Activated T-cell treated with anti-CD3 and anti-CD28 coated beads, Interleukin-2, amount 50 U/mL, for 48 hours (primary cell): Measurements from ENCODE around the gene AGL.
"Not testable (repeated sequence)": the region's sequence is repeated elsewhere in the genome, so short reads cannot be mapped to it uniquely, and the experiment has no call there.

ENCODE experiments used
- DNase-seq, 2 experiments: peaks; one replicate each; pipeline ENCODE4 v3.0.0-alpha.2; 2020

Gene AGL

DNA sequence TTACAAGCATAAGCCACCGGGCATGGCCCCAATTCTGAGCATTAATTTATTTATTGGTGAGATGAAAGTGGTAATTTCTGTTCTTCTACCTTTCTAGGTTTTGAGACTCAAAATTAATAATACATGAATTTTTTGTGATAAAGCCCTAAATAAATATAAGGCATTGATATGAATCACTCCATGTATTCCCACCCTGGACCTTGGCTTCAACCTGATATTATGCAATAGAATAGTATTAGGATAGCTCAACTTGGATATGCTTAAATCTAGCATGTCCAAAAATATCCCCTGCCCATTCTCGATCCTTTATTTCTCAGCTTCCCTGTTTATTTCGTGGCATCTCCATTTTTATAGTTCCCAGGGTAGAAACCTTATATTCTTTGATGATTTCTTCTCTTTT, 2.5 kb downstream of the AGL start:
- no peak for DNase-seq

DNA sequence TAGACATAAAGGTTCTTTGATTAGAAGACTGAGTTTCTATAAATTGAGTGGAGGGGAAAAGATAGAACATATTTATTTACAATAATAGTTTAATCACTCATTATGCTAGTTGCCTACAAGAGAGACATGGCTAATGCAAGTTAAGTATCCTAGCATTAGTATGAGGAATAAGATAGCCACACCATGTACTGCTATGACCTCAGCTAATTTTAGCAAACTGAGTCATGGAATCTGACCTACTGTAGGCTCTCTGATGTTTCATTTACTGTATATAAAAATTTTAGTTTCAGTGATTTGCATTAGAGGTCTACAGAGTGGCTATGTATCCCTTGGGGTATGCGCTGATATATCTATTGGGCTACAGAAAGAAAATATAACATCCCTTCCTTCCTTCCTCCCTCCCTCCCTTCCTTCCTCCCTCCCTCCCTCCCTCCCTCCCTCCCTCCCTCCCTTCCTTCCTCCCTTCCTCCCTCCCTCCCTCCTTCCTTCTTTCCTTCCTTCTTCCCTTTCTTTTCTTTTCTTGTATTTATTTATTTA, 5.8 kb downstream of the AGL start:
- no peak for DNase-seq

DNA sequence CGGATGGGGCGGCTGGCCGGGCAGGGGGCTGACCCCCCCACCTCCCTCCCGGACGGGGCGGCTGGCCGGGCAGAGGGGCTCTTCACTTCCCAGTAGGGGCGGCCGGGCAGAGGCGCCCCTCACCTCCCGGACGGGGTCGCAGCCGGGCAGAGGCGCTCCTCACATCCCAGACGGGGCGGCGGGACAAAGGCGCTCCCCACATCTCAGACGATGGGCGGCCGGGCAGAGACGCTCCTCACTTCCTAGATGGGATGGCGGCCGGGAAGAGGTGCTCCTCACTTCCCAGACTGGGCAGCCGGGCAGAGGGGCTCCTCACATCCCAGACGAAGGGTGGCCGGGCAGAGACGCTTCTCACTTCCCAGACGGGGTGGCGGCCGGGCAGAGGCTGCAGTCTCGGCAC, 6.9 kb downstream of the AGL start:
- DNase-seq, result not testable (repeated sequence)

DNA sequence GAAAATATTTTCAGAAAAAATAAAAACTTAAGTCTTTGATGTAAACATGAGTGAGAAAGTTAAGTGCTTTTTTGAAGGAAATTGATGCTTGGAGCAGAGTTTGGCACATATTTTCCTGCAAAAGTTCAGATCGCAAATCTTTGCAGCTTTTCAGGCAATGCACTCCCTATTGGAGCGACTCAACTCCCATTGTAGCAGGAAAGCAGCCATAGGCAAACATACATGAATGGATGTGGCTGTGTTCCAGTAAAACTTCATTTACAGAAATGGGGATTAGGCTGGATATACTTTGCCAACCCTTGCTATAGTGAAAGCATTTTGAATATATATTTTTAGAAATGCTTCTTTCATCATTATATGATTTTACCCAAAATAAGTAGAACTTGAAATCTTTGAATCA, 8.1 kb downstream of the AGL start:
- no peak for DNase-seq

DNA sequence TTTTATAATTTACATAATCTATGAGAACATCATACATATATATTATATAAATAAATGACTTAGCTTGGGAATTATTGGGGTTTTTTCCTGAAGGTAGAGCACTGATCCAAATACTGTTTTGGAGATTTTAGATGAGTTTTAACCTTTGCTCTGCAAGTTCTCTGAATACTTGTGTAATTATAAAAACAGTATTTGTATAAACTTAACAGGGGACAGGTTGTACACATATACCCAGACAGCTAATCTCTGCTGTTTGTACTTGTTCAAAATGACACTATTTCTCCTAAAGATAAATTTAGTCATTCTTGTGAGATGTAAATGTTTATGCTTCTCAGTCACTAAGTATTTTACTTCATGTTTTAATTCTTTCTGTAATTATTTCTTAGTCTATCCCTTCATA, 8.7 kb downstream of the AGL start:
- no peak for DNase-seq

DNA sequence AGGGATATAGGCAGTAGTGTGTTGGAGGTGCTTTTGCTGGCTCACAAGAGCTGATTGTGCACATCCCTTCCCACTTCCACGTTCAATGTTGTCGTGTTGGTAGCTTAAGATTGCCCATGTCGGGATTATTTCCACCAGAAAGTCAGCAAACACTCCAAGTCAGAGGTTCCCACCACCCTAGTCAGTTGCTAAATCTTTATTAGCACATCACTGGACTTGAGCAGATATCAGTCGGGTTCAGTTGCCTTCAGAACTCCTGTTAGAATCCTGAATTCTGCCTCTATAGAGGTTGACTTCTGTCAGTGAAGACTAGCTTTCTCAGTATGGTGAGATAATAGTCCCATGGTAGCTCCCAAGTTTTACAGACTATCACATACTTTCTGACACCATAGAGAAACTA, 10.5 kb downstream of the AGL start:
- no peak for DNase-seq

DNA sequence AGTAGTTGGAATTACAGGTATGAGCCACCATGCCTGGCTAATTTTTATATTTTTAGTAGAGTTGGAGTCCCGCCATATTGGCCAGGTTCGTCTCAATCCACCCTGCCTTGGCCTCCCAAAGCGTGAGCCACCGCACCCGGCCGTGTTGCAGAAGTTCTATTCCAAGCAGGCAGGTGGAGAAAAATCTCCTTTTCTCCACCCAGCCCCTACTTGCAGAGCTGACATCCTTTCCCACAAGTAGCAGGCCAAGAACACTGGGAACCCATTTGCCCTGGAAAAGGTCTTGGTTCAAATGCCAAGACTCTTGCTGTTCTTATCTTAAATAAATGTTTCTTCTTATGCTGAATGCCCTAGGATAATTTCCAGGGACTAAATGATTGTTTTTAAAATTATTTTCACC, 17.5 kb downstream of the AGL start:
- no peak for DNase-seq

DNA sequence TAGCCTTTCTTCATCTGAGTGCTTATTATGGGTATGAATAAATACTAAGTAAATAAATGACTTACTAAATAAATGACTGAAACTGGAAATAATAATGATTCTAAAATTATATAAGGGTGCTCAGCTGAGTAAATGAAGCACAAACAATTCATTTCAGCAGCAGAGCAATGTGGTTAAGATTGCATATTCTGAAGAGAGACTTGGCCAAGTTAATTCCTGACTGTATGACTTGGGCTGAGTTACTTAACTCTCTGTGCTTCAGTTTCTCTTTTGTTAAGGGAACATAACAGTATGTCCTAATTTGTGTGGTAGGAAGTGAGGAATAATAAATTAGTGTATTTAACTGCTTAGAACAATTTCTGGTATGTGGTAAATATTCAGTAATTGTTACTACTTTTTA, 19.1 kb downstream of the AGL start:
- no peak for DNase-seq

DNA sequence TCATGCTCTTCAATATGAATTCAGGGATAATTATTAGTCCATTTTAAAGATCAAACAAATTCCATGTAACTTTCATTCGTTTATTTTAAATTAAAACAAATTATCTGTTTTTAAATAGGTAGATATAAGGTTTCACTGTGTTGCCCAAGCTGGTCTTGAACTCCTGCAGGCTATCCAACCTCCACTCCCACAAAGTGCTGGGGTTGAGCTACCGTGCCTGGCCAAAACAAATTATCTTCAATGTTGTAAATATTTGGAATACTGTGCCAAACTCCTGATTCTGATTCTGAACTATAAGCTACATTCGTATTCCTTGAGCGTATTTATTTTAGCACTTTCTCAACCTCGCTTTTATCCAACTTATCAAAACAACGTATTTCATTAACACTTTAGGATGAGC, 19.6 kb downstream of the AGL start:
- DNase-seq, result no peak

DNA sequence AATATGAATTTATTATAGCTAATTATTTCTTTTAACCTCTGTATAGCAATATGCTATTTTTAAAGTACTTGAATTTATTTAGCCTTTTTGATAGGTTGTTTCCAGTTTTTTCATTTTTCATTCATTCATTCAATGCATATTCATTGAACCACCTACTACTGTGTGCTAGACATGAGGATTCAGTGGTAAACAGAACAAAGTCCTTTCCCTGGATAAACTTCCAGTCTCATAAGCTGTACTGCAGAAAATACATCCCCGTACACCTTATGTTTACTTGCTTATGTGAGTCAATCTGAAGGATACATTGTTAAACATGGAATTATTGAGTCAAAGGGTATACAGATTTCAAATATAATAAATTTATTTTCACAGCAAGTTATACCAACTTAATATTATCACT, 21.9 kb downstream of the AGL start:
- no peak for DNase-seq

DNA sequence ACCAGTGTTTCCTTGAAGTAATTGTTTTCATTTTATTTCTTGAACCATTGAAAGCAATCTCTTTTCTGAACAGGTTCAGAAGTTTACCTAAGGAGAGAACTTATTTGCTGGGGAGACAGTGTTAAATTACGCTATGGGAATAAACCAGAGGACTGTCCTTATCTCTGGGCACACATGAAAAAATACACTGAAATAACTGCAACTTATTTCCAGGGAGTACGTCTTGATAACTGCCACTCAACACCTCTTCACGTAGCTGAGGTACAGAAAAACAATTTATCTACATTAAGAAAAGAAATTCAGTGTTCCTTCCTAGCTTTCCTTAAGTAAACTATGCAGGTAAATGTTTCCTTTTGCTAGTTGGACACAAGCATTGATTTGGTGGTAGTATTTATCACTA, 27.4 kb downstream of the AGL start:
- no peak for DNase-seq

DNA sequence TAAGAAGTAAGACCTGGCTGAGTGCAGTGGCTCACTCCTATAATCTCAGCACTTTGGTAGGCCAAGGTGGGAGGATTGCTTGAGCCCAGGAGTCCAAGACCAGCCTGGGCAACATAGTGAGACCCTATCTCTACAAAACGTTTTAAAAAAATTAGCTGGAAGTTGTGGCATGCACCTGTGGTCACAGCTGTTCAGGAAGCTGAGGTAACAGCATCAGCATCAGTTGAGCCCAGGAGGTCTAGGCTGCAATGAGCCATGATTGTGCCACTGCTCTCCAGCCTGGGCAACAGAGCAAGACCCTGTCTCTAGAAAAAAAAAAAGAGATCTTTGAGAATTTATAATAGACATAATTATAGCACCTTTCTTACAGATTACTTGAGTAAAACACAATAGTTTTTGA, 36.0 kb downstream of the AGL start:
- DNase-seq, result no peak

DNA sequence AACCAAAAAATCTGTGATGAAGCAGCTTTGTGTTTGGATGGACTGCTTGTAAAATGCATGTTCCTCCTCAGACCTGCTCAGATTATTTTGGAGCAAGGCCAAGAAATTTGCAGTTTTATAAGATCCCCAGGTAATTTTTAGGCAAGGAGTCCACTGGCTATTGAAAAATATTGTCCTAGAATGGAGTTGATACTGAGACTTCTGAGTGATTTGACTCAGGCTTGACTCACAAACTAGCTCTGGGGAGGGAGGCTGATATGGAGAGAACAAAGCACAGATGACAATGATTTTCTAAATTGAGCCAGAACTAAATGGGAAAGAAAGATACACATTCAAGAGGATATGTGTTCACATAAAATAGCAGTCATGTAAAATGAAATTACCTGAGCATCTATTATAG, 36.7 kb downstream of the AGL start:
- DNase-seq, result no peak

DNA sequence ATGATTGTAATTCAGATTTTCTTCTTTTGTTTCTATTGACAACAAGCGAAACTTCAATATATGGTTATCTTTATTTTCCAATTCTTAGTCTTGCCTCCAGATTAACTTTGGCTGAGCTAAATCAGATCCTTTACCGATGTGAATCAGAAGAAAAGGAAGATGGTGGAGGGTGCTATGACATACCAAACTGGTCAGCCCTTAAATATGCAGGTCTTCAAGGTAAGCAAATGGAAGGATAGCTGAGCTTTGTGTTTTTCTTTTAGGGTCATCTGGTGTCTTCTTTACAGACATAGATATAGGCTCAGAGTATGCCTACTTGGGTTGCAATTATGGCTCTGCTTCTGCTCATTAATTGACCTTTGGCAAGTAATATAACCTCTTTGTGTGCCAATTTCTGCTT, 37.7 kb downstream of the AGL start:
- DNase-seq, result no peak

DNA sequence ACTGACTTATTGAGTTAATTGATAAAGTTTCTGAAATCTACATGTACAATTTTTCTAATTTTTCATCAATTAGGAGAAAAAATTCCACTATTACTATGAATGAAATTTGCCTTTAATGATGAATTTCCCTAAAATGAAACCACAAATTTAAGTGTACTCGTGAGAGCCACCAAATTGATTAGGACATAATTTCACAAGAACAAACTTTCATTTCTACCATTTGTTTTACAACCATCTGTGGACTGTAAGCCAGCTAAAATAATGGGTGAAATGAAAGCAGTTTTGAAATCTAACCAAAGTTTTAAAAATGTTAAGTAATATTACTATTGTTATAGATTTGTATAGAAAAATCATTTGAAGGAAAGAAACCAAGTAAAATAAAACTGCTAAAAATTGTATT, 41.8 kb downstream of the AGL start:
- DNase-seq, result no peak

DNA sequence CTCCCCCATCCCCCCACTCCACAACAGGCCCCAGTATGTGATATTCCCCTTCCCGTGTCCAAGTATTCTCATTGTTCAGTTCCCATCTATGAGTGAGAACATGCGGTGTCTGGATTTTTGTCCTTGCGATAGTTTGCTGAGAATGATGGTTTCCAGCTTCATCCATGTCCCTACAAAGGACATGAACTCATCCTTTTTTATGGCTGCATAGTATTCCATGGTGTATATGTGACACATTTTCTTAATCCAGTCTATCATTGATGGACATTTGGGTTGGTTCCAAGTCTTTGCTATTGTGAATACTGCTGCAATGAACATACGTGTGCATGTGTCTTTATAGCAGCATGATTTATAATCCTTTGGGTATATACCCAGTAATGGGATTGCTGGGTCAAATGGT, 53.1 kb downstream of the AGL start:
- DNase-seq, result not testable (repeated sequence)

DNA sequence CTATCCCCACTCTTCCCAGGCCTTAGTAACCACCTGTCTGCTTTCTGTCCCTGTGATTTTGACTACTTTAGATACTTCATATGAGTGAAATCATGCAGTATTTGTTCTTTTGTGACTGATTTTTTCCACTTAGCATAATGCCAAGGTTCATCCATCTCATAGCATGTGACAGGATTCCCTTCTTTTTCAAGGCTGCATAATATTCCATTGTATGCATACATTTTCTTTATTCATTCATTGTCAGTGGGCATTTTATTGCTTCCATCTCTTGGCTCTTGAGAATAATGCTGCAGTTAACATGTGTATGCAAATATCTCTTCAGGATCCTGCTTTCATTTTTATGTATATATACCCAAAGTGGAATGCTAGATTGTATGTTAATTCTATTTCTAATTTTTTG, 56.4 kb downstream of the AGL start:
- DNase-seq, result no peak

DNA sequence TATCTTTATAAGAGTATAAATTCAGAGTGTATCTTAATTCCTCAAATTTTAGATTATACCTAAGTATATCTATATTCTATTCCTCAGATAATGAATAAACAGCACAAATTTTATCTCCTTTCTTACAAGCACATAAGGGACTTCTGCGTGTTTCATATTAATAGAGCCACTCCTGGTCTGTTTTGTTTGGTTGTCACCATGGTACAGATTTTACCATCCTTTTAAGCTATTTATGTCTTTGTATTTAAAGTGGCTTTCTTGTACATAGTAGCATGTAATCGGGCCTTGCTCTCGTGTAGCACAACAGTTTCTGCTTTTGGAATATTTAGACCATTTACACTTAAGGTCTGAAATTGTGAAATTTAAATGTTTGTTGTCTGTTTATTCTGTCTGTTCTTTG, 67.1 kb downstream of the AGL start:
- DNase-seq, result no peak

DNA sequence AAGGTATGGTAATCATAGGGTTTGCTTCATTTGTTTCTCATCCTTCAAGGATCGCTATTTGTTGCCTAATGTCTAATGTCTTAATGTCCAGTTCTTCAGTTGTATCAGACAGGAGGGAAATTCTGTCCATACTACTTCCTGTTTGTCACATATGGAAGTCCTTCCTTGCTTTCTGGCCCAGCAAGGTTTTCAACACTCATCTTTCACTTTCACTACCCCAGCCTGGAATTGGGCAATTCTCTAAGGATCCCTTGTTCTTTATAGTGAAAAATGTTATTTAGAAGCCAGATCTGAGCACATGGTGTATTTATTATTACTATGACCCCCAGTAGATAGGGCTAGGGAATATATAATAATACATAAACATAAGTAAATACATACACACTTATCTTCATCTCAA, 69.1 kb downstream of the AGL start:
- DNase-seq, result no peak

DNA sequence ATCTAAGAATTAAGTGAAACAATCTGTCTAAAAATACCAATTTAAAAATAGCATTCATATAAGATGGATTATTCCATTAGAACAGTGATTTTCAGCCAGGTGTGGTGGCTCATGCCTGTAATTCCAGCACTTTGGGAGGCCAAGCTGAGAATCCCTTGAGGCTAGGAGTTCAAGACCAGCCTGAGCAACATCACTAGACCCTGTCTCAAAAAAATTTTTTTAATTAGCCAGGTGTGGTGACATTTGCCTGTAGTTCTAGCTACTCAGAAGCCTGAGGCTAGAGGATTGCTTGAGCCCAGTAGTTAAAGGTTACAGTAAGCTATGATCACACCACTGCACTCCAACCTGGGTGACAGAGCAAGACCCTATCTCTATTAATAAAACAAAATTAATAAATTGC, 84.6 kb downstream of the AGL start:
- DNase-seq, result no peak

DNA sequence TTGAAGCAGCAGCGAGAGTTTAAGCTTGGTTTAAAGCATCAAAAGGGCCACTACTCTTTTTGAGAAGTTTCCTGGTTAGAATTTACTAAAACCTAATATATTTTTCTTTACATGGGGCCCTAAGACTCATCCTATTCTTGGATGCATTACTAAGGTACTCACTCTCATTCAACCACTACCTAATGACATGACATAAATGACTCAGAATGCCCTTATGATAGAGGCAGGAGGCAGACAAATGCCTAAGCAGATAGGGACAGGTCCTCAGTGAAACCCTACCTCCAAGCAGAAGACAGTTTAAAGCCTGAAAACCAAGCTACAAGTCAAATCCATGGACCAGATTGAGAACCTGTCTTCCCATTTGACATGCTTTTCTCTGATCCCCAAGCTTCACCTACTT, 85.4 kb downstream of the AGL start:
- no peak for DNase-seq

DNA sequence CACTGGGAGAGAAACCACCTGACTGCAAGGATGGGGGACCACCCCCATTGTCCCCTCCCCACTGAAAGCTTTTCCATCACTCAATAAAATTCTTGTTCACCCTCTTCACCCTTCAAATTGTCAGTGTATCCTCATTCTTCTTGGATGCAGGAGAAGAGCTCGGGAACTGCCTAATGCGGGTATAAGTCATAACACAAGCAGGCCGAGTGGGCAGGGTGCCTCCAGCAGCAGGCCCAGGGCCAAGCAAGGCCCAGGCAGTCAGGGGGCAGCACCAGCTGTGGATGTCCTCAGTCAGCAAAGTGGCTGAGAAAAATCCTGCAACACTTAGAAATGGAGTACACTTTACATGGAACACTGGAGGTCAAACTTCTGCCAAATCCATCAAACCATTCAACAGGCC, 85.9 kb downstream of the AGL start:
- no peak for DNase-seq

DNA sequence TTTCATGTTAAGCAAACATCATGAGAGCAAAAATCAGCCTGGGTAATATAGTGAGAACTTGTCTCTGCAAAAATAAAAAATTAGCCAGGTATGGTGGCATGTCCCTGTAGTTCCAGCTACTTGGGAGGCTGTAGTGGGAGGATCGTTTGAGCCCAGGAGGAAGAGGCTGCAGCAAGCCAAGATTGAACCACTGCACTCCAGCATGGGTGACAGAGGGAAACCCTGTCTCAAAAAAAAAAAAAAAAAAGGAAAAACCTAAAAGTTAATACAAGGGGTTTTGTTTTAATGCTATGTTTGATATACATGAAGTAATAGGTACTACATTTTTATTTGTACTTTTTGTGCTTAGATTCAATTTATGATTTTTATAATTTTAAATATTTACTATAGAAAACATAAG, 92.6 kb downstream of the AGL start:
- no peak for DNase-seq

DNA sequence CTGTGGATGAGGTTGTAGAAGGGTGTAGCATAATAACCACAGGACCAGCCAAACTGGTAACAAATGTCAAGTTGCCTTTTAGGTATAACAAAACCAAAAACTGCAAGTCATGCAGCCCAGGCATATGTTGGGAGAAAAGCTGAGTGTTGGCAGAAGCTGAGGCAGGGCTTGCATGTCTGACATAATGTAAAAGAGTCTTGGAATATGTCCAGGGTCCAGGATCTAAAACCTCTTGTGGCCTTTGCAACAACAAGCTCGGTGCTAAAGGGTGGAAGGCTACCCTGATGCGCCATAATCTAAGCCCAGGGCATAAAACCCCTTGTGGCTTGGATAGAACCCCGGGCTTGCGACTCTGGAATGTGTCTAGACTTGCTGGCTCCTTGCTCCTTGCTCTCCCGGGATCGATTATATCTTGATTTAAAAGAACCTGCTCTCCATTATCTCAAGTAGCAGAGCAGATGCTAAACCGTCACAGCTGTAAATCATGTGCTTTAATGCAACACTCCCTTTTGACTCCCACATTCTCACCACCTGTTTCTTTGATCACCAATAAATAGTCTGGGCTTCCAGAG, 93.1 kb downstream of the AGL start:
- DNase-seq, result no peak

DNA sequence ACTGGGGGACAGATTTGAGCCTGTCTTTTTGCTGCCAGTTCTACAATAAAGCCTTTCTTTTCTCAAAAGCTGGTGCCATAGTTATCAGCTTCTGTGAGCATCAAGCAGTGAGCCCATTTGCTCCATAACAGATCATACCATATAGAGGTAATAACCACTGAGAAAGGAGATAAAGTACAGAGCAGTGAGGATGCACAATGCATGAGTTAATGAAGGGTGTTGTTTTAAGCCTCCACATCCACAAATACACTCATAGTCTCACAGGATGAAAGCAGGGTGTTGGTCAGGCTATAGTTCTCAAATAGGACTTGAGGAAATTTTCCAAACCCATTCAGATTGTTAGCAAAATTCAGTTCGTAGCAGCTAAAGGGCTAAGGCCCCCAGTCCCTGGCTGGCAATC, 94.0 kb downstream of the AGL start:
- no peak for DNase-seq

DNA sequence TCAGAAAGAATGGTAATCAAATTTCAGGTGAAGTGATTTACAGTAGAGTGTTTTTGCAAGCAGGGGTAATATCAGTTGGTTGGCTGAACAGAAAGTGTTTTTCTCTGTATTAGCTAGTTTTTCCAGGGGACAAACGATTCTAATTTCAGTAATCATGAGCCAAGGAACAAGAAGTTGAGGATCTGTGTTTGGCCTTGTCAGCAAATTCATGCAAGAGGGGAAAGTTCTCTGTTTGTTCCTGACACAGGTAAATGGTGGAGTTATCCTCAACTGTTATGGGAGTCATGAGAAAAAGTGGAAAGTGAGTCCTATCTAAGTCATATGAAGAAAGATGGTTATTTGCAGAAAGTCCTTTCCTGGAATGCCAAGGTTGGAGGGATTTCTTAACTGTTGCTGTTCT, 95.0 kb downstream of the AGL start:
- no peak for DNase-seq
